ENCODE results near the gene CFAP119. TPM values are rescaled to one million over a fixed set of nuclear protein-coding genes. Genes with fewer than 3 reads are reported as not detected.

Gene CFAP119
- total and polyA plus RNA-seq, 9 of the 15 experiments (the other 6 are each of a cell fraction or from before 2014, with no cell fraction given), result 5.5 to 33.7 (median 9.6) TPM

GRCh38 chr16:30731411-30731810, 30.5 kb downstream of the CFAP119 start:
- ATAC-seq (no peak), DNase-seq (ENCODE audit: extremely low read depth in 1 of 4, low spot score in 3 of 4) (no peak), FAIRE-seq (no peak)
- Histone ChIP-seq H3K79me2 (ENCODE audit: control insufficient read depth, insufficient read depth, low read length) (no peaks in the 10 kb centered on the region), H3K9ac (ENCODE audit: insufficient read depth in 1 of 2, low read depth in 2 of 2, low read length in 2 of 2) (no peak overlapping the region; a peak in 1 of 4 replicates), H3K9me3 (replicated peaks; ENCODE audit: control insufficient read depth, insufficient read depth, low read depth, low read length) (no peaks in the 10 kb centered on the region), H2AFZ (ENCODE audit: low read depth, low read length) (no peak overlapping the region), H3K4me3 (no peak overlapping the region), H3K9me1 (ENCODE audit: control insufficient read depth, insufficient read depth, low read length) (no peaks in the 10 kb centered on the region), H4K20me1 (replicated peaks; ENCODE audit: control insufficient read depth, insufficient read depth, low read length) (no peaks in the 10 kb centered on the region; the same call in 1 of the 2 replicates), H3K27ac (ENCODE audit: extremely low read depth, low read depth, low read length) (no peak overlapping the region), H3K4me2 (ENCODE audit: insufficient read depth, low read length) (no peak overlapping the region), H3K36me3 (ENCODE audit: control insufficient read depth, insufficient read depth, low read length) (peaks cover 92% of the 10 kb centered on the region), H3K4me1 (replicated peaks in 1 of 2; ENCODE audit: control insufficient read depth in 2 of 2, insufficient read depth in 2 of 2, low read length in 2 of 2) (no peaks in the 10 kb centered on the region; a peak in 1 of 5 replicates), H3K27me3 (ENCODE audit: control insufficient read depth in 2 of 2, insufficient read depth in 2 of 2, low read length in 2 of 2) (no peaks in the 10 kb centered on the region)
- CTCF ChIA-PET (ENCODE audit: low intra/inter-chr PET ratio), result no interaction called here
- 95% methylated on average over 3 of the region's 3 CpGs for WGBS (ENCODE audit: insufficient coverage, low coverage, missing lambda C conversion rate)
- intact Hi-C loops (cut with micrococcal nuclease), result no loop called here
- in situ Hi-C loops (cut with MboI), result no loop called here
- TF ChIP-seq EP400 (IDR thresholded peaks at IDR 0.05) (no peak), NR2F6 (CRISPR knock-in tag; IDR thresholded peaks at IDR 0.05) (no peak)
- no TSS peak for BruUV-seq (replicated peaks)
- POLR2A ChIA-PET, result interaction anchor here (0.7 to 1.3 kb wide), 6 partner anchors 9 to 44 kb away, joined by 3 to 4 read pairs (median 3); partner anchors contain the start of gene PHKG2

GRCh38 chr16:30728899-30729672, 32.8 kb downstream of the CFAP119 start:
- in situ Hi-C loops (cut with MboI), result no loop called here
- no peak overlapping the region for H3K4me2 ChIP-seq (ENCODE audit: insufficient read depth, low read length)
- H3K36me3 ChIP-seq (ENCODE audit: control insufficient read depth, insufficient read depth, low read length), result peaks cover 95% of the 10 kb centered on the region
- TF ChIP-seq ZNF766 (CRISPR knock-in tag; conservative IDR thresholded peaks at IDR 0.05), result no peak
- TF ChIP-seq NR2C2 (CRISPR knock-in tag; IDR thresholded peaks at IDR 0.05), result no peak
- no peak for TF ChIP-seq NR2C2 (tag; IDR thresholded peaks at IDR 0.05)
- TF ChIP-seq ZNF561 (CRISPR knock-in tag; conservative IDR thresholded peaks at IDR 0.05), result no peak
- TF ChIP-seq PREB (CRISPR knock-in tag; IDR thresholded peaks at IDR 0.05), result no peak
- TF ChIP-seq HOXB6 (CRISPR knock-in tag; IDR thresholded peaks at IDR 0.05; ENCODE audit: borderline replicate concordance), result no peak
- no peak for TF ChIP-seq MED1 (CRISPR knock-in tag; IDR thresholded peaks at IDR 0.05; ENCODE audit: borderline replicate concordance)
- no peak for TF ChIP-seq ZFX (CRISPR knock-in tag; IDR thresholded peaks at IDR 0.05)
- TF ChIP-seq NR1H2 (CRISPR knock-in tag; IDR thresholded peaks at IDR 0.05), result no peak
- no peak for TF ChIP-seq CEBPG (CRISPR knock-in tag; IDR thresholded peaks at IDR 0.05)
- no peak for TF ChIP-seq CEBPG (tag; conservative IDR thresholded peaks at IDR 0.05 in 1 of 2, IDR thresholded peaks at IDR 0.05 in 1 of 2)
- TF ChIP-seq MXI1 (IDR thresholded peaks at IDR 0.05; ENCODE audit: low read depth, low read length), result no peak
- TF ChIP-seq ZNF224 (CRISPR knock-in tag; IDR thresholded peaks at IDR 0.05), result no peak
- intact Hi-C loops (cut with micrococcal nuclease), result no loop called here
- H3K79me2 ChIP-seq (ENCODE audit: control insufficient read depth, insufficient read depth, low read length), result peaks cover 12% of the 10 kb centered on the region; the same call in 2 of the 3 replicates
- H3K27ac ChIP-seq (ENCODE audit: extremely low read depth, low read depth, low read length), result no peak overlapping the region
- POLR2A ChIA-PET, result interaction anchor here (0.6 to 1.4 kb wide), 3 partner anchors 15 to 76 kb away, joined by 3 to 4 read pairs (median 4); no protein-coding TSS in a partner anchor
- H4K20me1 ChIP-seq (replicated peaks; ENCODE audit: control insufficient read depth, insufficient read depth, low read length), result no peaks in the 10 kb centered on the region; the same call in 1 of the 2 replicates
- H3K4me1 ChIP-seq (replicated peaks in 1 of 2; ENCODE audit: control insufficient read depth in 2 of 2, insufficient read depth in 2 of 2, low read length in 2 of 2), result peaks cover 0 to 4% of the 10 kb centered on the region in 2 experiments; a peak in 2 of 5 replicates
- FAIRE-seq (no peak), DNase-seq (ENCODE audit: extremely low read depth in 1 of 4, low spot score in 3 of 4) (no peak), ATAC-seq (no peak)
- H3K9ac ChIP-seq (ENCODE audit: insufficient read depth in 1 of 2, low read depth in 2 of 2, low read length in 2 of 2), result no peak overlapping the region
- no peaks in the 10 kb centered on the region for H3K9me3 ChIP-seq (replicated peaks; ENCODE audit: control insufficient read depth, insufficient read depth, low read depth, low read length)
- 91% methylated on average over 16 of the region's 17 CpGs for WGBS (ENCODE audit: insufficient coverage, low coverage, missing lambda C conversion rate)
- no peak overlapping the region for H2AFZ ChIP-seq (ENCODE audit: low read depth, low read length)
- CTCF ChIA-PET (ENCODE audit: low intra/inter-chr PET ratio), result no interaction called here
- H3K9me1 ChIP-seq (ENCODE audit: control insufficient read depth, insufficient read depth, low read length), result no peaks in the 10 kb centered on the region
- H3K4me3 ChIP-seq, result no peak overlapping the region
- no TSS peak for BruUV-seq (replicated peaks)
- no peaks in the 10 kb centered on the region for H3K27me3 ChIP-seq (ENCODE audit: control insufficient read depth in 2 of 2, insufficient read depth in 2 of 2, low read length in 2 of 2)

All from K562 (cell line).